ENCODE measurements around the gene ECE1.
"Not testable (repeated sequence)": the region's sequence is repeated elsewhere in the genome, so short reads cannot be mapped to it uniquely, and the experiment has no call there.

The ECE1 gene

DNA sequence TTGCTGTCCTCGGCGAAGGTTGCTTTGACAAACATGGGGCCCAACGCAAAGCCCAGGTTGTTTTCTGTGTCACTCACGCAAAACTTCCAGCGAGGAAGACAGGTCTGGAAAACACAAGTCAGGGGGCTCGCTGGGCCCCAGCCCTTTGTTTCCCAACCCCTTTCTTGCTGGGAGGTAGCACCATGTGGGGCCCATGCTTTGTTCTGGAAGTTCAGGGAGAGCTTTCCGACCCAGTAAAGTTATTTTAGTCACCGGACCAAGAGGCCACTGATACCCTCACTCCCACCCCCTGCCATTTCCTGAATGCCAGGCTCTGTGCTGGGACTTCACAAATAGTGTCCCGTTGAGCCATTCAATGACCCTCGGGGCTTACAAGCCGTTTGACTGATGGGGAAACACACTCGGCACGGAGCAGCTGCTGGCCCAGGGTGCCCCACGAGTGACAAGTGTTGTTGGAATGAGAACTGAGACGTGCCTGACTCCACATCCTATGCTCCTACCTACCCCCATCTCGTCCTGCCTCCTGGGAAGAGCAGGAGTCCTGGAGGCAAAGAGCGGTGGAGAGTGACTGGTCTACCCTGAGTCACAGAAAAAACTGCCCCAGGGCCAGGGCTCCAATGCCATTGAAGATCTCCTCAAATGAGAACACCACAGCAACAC lies 52.0 kb downstream of the ECE1 start:
- in situ Hi-C loops (cut with HindIII; ENCODE audit: low sequenced_read_pairs): loop anchor here (5.0 kb wide), 1 partner anchor 129 kb away; no protein-coding TSS in a partner anchor

DNA sequence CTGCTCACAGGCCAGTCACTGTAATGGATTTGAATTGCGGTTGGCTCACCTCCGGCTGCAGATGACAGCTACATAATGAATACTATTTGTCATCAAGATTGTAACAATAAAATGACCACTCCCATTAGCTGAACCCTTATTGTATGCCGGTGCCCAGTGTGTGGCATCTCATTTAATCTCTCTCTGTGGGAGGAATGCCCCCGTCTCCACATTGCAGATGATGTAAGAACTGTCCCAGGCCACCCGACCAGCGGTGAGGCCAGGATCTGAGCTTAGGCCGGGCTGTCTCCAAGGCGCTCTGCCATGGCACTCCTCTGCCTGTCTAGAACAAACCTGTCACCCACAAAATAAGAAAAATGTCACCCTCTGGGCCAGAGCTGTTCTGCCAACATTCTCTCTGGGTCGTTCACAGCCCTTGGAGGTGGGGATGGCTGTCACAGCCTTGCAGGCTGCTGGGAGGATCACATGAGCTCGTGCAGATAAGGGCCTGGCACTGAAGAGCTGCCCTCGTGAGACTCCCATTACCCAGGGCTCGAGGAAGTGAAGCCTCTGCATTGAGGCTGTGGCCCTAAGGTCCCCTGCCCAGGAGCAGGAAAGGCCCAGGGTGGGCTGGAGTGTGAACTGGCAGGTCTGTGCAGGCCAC lies 52.7 kb downstream of the ECE1 start:
- in situ Hi-C loops (cut with HindIII; ENCODE audit: low sequenced_read_pairs): loop anchor here (5.0 kb wide), 1 partner anchor 130 kb away; no protein-coding TSS in a partner anchor

DNA sequence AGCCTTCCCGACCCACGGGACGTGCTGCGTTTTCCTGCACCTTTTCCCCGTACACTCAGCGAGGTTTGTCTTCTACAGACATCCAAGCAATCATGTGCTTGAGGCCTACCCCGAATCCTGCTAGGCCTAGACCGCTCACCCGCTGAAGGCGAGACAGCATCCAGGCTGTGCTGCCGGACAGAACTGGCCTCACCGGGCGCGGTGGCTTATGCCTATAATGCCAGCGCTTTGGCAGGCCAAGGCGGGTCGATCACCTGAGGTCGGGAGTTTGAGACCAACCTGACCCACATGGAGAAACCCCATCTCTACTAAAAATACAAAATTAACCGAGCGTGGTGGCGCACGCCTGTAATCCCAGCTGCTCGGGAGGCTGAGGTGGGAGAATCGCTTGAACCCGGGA lies 54.1 kb downstream of the ECE1 start:
- in situ Hi-C loops (cut with HindIII; ENCODE audit: low sequenced_read_pairs): loop anchor here (5.0 kb wide), 1 partner anchor 131 kb away; no protein-coding TSS in a partner anchor

DNA sequence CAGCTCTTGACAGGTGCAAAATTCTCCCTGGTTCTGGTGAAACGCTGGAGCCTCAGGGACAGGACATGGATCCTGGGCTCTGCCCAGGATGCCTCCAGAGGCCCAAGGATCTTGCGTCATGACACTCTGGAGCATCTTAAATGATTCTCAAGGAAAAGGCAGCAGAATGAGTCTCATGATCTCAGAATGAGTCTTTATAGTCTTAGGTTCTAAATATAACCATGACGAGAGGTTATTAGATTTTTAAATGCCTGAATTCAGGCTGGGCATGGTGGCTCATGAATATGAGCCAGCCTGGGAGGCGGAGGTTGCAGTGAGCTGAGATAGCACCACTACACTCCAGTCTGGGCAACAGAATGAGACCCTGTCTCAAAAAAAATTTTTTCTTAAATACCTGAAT lies 55.5 kb downstream of the ECE1 start:
- in situ Hi-C loops (cut with HindIII; ENCODE audit: low sequenced_read_pairs): loop anchor here (5.0 kb wide), 1 partner anchor 133 kb away; no protein-coding TSS in a partner anchor

DNA sequence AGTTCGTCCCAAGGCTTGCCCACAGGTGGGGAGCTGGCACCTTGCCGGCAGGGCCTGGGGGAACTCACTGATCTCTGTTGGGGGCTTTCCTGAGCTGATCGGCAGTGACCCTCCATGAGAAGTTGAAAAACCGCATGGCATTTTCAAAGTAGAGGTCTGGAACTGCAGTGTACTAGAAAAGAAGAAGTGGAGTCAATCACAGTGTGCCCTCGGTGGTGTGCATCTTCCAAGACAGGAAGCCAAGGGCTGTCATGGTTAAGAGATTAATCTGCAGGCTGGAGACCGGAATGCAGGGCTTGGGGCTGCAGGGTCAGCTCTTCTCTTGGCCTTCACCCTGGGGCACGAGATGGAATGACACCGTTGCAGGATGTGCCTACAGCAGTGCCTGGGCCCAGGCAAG lies 56.8 kb downstream of the ECE1 start:
- in situ Hi-C loops (cut with HindIII; ENCODE audit: low sequenced_read_pairs): no loop called here

DNA sequence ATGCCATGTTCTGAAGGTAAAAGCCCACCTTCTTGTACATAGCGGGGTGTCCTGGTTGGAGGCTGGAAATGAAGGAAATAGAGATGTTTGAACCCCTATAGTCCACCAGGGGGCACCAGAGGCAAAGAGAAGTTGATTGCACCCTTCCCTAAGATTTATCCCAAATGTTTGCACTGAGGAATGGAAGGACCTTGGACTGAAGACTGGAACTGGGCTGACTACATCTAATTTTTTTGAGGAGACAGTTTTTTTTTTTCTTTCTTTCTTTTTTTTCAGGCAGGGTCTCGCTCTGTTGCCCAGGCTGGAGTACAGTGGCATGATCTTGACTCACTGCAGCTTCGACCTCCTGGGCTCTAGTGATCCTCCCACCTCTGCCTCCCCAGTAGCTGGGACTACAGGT lies 58.2 kb downstream of the ECE1 start:
- in situ Hi-C loops (cut with HindIII; ENCODE audit: low sequenced_read_pairs): no loop called here

DNA sequence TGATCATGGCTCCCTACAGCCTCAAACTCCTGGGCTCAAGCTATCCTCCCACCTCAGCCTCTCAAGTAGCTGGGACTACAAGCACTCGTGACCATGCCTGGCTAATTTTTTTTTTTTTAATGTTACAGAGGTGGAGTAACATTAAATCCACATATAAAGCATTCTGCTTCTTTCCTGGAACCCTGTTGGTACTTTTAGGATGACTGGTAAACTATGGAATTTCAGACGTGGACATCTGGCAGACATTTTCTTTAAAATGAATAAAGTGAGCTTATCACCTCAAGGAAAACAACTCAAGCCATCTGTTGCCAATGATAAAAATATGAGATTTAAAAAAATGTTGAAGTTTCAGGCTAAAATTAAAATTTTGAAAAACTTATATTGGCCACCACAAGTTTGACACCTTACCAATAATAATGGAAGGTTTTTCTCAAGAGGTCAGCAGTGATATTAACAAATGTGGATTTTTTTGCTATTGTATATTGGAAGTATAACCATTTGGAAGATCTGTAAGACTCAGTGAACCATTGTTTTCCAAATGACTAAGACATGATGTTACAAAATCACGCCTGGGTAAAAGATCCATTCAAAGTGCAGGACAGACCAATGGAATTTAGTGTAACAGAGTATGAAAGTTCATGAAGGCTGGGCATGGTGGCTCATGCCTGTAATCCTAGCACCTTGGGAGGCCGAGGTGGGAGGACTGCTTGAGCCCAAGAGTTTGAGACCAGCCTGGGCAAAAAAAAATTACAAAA lies 60.8 kb downstream of the ECE1 start:
- in situ Hi-C loops (cut with HindIII; ENCODE audit: low sequenced_read_pairs): no loop called here

DNA sequence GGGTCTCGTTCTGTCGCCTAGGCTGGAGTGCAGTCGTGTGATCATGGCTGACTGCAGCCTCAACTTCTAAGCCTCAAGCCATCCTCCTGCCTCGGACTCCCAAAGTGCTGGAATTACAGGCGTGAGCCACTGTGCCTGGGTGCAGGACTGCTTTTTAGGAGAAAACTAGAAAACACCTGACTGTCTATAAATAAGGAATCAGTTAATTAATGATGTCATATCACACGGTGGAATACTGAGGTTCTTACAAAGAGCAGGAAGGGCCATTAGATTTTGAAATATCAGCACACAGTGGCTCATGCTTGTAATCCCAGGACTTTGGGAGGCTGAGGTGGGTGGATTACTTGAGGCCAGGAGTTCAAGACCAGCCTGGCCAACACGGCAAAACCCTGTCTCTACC lies 62.0 kb downstream of the ECE1 start:
- in situ Hi-C loops (cut with HindIII; ENCODE audit: low sequenced_read_pairs): not testable (repeated sequence)

DNA sequence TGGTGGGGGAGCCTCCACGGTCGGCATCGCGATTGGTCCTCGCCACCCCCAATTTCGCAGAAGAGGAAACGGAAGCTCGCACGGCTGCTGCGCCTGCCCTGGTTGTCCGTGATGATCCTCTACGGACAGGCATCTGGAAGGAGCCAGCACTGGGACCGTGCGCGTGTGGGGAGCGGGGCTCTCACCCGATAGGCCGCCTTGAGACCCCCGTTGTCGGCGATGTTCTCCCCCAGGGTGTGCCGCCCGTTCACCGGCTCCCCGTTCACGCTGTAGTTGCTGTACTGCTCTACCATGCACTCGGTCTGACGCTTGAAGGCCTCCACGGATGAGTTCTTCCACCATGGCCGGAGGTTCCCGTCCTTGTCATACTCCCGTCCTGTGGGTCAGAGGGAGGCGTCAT lies 65.2 kb downstream of the ECE1 start:
- in situ Hi-C loops (cut with HindIII; ENCODE audit: low sequenced_read_pairs): no loop called here

DNA sequence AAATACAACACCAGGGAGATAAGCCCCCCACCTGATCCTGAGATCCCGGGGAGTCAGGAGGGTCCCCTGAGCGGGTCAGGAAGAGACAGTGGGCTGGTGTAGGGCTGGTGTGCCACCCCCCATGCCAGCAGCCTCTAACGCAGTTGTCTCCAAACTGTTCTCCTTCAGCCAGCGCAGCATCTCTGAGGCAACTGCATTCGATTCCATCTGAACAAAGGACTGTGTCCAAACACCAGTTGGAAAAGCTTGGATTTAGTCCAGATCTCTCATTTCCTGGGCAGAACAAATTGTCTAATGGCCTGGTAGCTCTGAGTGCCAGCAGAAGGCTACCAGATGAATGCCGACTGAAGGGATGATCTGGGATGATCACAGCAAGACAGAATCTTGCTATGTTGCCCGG lies 69.4 kb downstream of the ECE1 start:
- in situ Hi-C loops (cut with HindIII; ENCODE audit: low sequenced_read_pairs): no loop called here

GRCh38 chr1:21219674-21220073 lies 70.6 kb downstream of the ECE1 start:
- in situ Hi-C loops (cut with HindIII; ENCODE audit: low sequenced_read_pairs): no loop called here

- in situ Hi-C loops (cut with HindIII; ENCODE audit: low sequenced_read_pairs): no loop called here
These were observed 72.3 kb downstream of the ECE1 start for GRCh38 chr1:21217812-21218596.

DNA sequence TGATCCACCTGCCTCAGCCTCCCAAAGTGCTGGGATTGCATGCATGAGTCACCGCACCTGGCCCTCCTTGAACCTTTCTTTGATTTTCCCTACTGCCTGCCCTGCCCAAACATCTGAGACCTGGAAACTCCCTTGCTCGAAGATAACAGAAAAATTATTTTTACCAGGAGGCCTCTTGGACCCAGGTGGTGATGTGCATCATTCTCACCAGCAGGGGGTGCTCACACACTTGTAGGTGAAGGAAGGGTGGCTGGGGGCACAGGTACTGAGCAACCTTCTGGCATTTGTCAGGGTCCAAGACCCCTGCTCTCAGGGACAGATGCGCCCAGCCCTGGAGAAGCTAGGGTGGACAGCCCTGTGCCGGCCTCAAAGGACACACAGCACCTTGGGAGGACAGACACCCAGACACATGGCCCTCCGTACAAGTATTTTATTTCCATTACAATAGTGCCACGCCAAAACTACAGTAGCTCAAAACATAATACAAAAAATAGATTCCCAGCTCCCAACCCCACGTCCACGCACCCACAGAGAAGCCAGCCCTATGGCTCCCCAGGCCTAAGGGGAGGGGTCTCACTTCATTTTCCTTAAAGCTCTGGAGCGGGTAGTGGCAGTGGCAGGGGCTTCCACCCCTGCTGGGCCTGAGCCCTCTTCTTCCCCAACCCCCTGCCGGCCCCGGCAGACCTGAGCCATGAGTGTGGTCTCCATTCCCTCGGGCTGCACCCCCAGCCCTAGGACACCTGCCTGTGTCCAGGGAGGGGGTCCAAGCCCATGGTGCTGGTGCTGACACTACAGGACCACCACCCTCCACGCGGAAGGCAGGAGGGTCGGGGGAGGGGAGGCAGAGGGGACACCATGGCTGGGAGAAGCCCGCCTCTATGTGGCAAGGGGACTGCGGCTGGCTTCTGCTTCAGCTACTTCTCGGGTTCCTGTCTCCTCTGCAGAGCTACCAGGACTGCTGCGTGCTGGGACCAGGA lies 73.1 kb downstream of the ECE1 start:
- in situ Hi-C loops (cut with HindIII; ENCODE audit: low sequenced_read_pairs): no loop called here

DNA sequence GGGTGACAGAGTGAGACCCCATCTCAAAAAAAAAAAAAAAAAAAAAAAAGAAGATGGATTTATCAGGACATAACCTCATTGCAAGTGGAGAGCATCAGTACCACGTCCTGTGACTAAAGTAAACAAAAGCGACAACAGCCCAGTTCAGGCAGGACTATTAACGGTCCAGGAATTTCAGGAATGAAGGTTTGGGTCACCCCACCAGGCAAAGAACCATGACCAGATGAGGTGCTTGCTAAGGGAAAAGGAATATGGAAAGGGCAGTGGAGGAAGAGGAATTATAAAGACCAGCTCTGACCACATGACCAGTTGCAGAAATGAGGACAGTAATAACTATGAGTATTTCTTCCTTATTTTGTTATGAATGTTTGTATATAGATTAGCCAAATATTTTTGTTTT lies 78.1 kb downstream of the ECE1 start:
- in situ Hi-C loops (cut with HindIII; ENCODE audit: low sequenced_read_pairs): no loop called here

DNA sequence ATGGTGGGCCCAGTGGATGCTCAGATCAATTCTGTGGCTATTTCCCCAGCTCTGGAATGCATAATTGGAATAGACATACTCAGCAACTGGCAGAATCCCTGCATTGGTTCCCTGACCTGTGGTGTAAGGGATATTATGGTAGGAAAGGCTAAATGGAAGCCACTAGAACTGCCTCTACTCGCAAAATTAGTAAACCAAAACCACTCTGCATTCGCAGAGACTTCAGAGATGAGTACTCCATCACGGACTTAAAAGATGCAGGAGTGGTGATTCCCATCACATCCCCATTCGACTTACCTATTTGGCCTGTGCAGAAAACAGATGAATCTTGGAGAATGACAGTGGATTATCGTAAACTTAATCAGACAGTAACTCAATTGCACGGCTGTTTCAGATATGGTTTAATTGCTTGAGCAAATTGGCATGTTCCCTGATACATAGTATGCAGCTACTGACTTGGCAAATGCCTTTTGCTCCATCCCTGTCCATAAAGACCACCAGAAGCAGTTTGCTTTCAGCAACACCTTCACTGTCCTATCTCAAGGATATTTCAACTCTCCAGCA lies 82.0 kb downstream of the ECE1 start:
- in situ Hi-C loops (cut with HindIII; ENCODE audit: low sequenced_read_pairs): not testable (repeated sequence)

GRCh38 chr1:21206117-21206516 lies 84.1 kb downstream of the ECE1 start:
- in situ Hi-C loops (cut with HindIII; ENCODE audit: low sequenced_read_pairs): no loop called here

DNA sequence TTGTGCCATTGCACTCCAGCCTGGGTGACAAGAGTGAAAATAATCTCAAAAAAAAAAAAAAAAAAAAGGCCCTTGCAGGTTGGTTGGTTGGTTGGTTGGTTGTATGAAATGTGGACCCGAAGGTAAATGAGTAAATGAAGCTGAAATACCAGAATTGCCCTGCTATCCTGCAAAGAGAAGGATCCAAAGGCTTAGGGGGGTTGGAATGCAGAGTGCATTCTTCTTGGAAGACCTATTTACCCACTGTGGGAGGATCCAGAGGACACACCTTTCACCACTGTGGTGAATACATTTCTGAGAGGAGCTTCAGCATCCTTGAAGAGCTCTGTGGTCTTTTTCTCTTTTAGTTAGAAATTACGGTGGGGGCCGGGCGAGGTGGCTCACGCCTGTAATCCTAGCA lies 84.8 kb downstream of the ECE1 start:
- in situ Hi-C loops (cut with HindIII; ENCODE audit: low sequenced_read_pairs): no loop called here

GRCh38 chr1:21201650-21202049 lies 88.6 kb downstream of the ECE1 start:
- in situ Hi-C loops (cut with HindIII; ENCODE audit: low sequenced_read_pairs): no loop called here

- in situ Hi-C loops (cut with HindIII; ENCODE audit: low sequenced_read_pairs): not testable (repeated sequence)
These were observed 89.0 kb downstream of the ECE1 start for GRCh38 chr1:21201238-21201637.

GRCh38 chr1:21200767-21201166 lies 89.5 kb downstream of the ECE1 start:
- in situ Hi-C loops (cut with HindIII; ENCODE audit: low sequenced_read_pairs): no loop called here
